H9 (cell line): Measurements from ENCODE around the gene COX6B2. TPM values are rescaled to one million over a fixed set of nuclear protein-coding genes. Genes with fewer than 3 reads are reported as not detected.

Experiments used
- DNase-seq: peaks from one replicate; pipeline ENCODE4 v3.0.0-alpha.2; 2017
- H2AFZ ChIP-seq: one replicate; pipeline ENCODE4 v1.6.1; 2013; ENCODE audit warnings: mild to moderate bottlenecking, low read length, control low read depth, moderate library complexity
- H2AK5ac ChIP-seq: 2 replicates; pipeline ENCODE4 v1.6.1; 2013; ENCODE audit warnings: low read length, control low read depth, mixed read lengths; ENCODE audit not compliant: insufficient read length
- H2BK120ac ChIP-seq: one replicate; pipeline ENCODE4 v1.6.1; 2013; ENCODE audit warnings: low read depth, mild to moderate bottlenecking, low read length, control low read depth, inconsistent platforms; ENCODE audit not compliant: poor library complexity, severe bottlenecking
- H2BK12ac ChIP-seq: 2 replicates; pipeline ENCODE4 v1.6.1; 2013; ENCODE audit warnings: low read length, control low read depth, mixed read lengths, low read depth; ENCODE audit not compliant: insufficient read length
- H2BK15ac ChIP-seq: 2 replicates; pipeline ENCODE4 v1.6.1; 2013; ENCODE audit warnings: low read depth, low read length, control low read depth
- H2BK20ac ChIP-seq: one replicate; pipeline ENCODE4 v1.6.1; 2013; ENCODE audit warnings: low read depth, mild to moderate bottlenecking, low read length, control low read depth, inconsistent platforms; ENCODE audit not compliant: poor library complexity, severe bottlenecking
- H2BK5ac ChIP-seq: 2 replicates; pipeline ENCODE4 v1.6.1; 2013; ENCODE audit warnings: low read length, control low read depth, mixed read lengths; ENCODE audit not compliant: insufficient read length
- H3K14ac ChIP-seq: 2 replicates; pipeline ENCODE4 v1.6.1; 2013; ENCODE audit warnings: low read length, control low read depth; ENCODE audit not compliant: insufficient read depth
- H3K18ac ChIP-seq: 2 replicates; pipeline ENCODE4 v1.6.1; 2013; ENCODE audit warnings: low read depth, mild to moderate bottlenecking, mixed read lengths, low read length, control low read depth; ENCODE audit not compliant: insufficient read length
- H3K23ac ChIP-seq: 2 replicates; pipeline ENCODE4 v1.6.1; 2013; ENCODE audit warnings: low read length, control low read depth, mixed read lengths, low read depth; ENCODE audit not compliant: insufficient read length
- H3K23me2 ChIP-seq: 2 replicates; pipeline ENCODE4 v1.6.1; 2013; ENCODE audit warnings: low read depth, mild to moderate bottlenecking, mixed read lengths, low read length, control low read depth; ENCODE audit not compliant: insufficient read length, poor library complexity, severe bottlenecking
- H3K27ac ChIP-seq: 2 replicates; pipeline ENCODE4 v1.5.1; 2013; ENCODE audit warnings: low read length, control low read depth, mixed read lengths, low read depth; ENCODE audit not compliant: insufficient read length
- H3K27me3 ChIP-seq: 2 replicates; pipeline ENCODE4 v1.6.1; 2013; ENCODE audit warnings: low read length, control low read depth, inconsistent platforms; ENCODE audit not compliant: insufficient read depth
- H3K4ac ChIP-seq: 2 replicates; pipeline ENCODE4 v1.6.1; 2013; ENCODE audit warnings: low read depth, mild to moderate bottlenecking, control low read depth, inconsistent platforms, low read length, moderate library complexity
- H3K4me1 ChIP-seq: 2 replicates; pipeline ENCODE4 v1.6.1; 2013; ENCODE audit warnings: low read length, control low read depth, inconsistent platforms; ENCODE audit not compliant: insufficient read depth
- H3K4me2 ChIP-seq: 2 replicates; pipeline ENCODE4 v1.6.1; 2013; ENCODE audit warnings: low read length, control low read depth, mixed read lengths; ENCODE audit not compliant: insufficient read length, insufficient read depth
- H3K56ac ChIP-seq: 2 replicates; pipeline ENCODE4 v1.6.1; 2013; ENCODE audit warnings: low read depth, mild to moderate bottlenecking, mixed read lengths, low read length, control low read depth; ENCODE audit not compliant: insufficient read length
- H3K79me1 ChIP-seq: 2 replicates; pipeline ENCODE4 v1.6.1; 2013; ENCODE audit warnings: low read depth, mild to moderate bottlenecking, moderate library complexity, low read length, control low read depth, inconsistent platforms; ENCODE audit not compliant: insufficient read depth, poor library complexity, severe bottlenecking
- H3K79me2 ChIP-seq: 2 replicates; pipeline ENCODE4 v1.6.1; 2013; ENCODE audit warnings: low read length, control low read depth, inconsistent platforms; ENCODE audit not compliant: insufficient read depth
- H3K9ac ChIP-seq: 2 replicates; pipeline ENCODE4 v1.6.1; 2013; ENCODE audit warnings: low read length, control low read depth, mixed read lengths; ENCODE audit not compliant: insufficient read length; ENCODE audit errors: extremely low read depth
- H3K9me3 ChIP-seq: one replicate; pipeline ENCODE4 v1.6.1; 2013; ENCODE audit warnings: low read depth, low read length, inconsistent platforms; ENCODE audit not compliant: control insufficient read depth
- H3T11ph ChIP-seq: one replicate; pipeline ENCODE4 v1.6.1; 2013; ENCODE audit warnings: mild to moderate bottlenecking, low read length, control low read depth, inconsistent platforms
- H4K20me1 ChIP-seq: one replicate; pipeline ENCODE4 v1.6.1; 2013; ENCODE audit not compliant: control insufficient read depth, insufficient read length, insufficient read depth
- H4K5ac ChIP-seq: 2 replicates; pipeline ENCODE4 v1.6.1; 2013; ENCODE audit warnings: low read depth, mild to moderate bottlenecking, mixed read lengths, low read length, control low read depth; ENCODE audit not compliant: insufficient read length
- H4K8ac ChIP-seq: replicated peaks from 2 replicates; pipeline ENCODE4 v1.6.1; 2013; ENCODE audit warnings: low read length, control low read depth, mixed read lengths, low read depth; ENCODE audit not compliant: insufficient read length
- H4K91ac ChIP-seq: 2 replicates; pipeline ENCODE4 v1.6.1; 2013; ENCODE audit warnings: low read depth, mild to moderate bottlenecking, moderate library complexity, mixed read lengths, low read length, control low read depth; ENCODE audit not compliant: insufficient read length
- H3K27ac Mint-ChIP-seq, 3 experiments: 2 replicates in 2 of 3; 3 replicates in 1 of 3; pipeline ENCODE4 v1.8.0; 2020 to 2021; ENCODE audit warnings: mixed read lengths in 3 of 3, mild to moderate bottlenecking in 1 of 3, moderate library complexity in 1 of 3
- H3K27me3 Mint-ChIP-seq: 2 replicates; pipeline ENCODE4 v1.8.0; 2021; ENCODE audit warnings: low read depth, mild to moderate bottlenecking, moderate library complexity, mixed read lengths
- H3K36me3 Mint-ChIP-seq, 3 experiments: 2 replicates in 2 of 3; 3 replicates in 1 of 3; pipeline ENCODE4 v1.8.0; 2020 to 2021; ENCODE audit warnings: low read depth in 3 of 3, mixed read lengths in 3 of 3; ENCODE audit not compliant: insufficient read depth in 1 of 3
- H3K4me1 Mint-ChIP-seq, 2 experiments: 2 replicates each; pipeline ENCODE4 v1.8.0; 2020; ENCODE audit warnings: mixed read lengths in 2 of 2
- H3K4me3 Mint-ChIP-seq, 2 experiments: 2 replicates in 1 of 2; 3 replicates in 1 of 2; pipeline ENCODE4 v1.8.0; 2020 to 2021; ENCODE audit warnings: mild to moderate bottlenecking in 2 of 2, mixed read lengths in 2 of 2, moderate library complexity in 1 of 2
- H3K9me3 Mint-ChIP-seq, 2 experiments: 2 replicates in 1 of 2; 3 replicates in 1 of 2; pipeline ENCODE4 v1.8.0; 2020; ENCODE audit warnings: mild to moderate bottlenecking in 2 of 2, mixed read lengths in 2 of 2, moderate library complexity in 1 of 2
- WGBS: extraction: QIAGEN DNeasy Blood & Tissue Kit; methylation state at CpG from one replicate; pipeline ENCODE4 v1.1.7; 2013; ENCODE audit warnings: missing lambda C conversion rate, low lambda C conversion rate, mixed read lengths; ENCODE audit not compliant: insufficient read length; ENCODE audit errors: extremely low coverage; 5-methylcytosine and 5-hydroxymethylcytosine counted together
- total RNA-seq: library from RNA; stranded (reverse); gene quantifications from 2 replicates; pipeline ENCODE4 v1.2.1, GENCODE V29; 2021
- TF ChIP-seq, protein P1 (sequence below): fragments of 200-600 bp; sonication (generic); conservative IDR thresholded peaks from 3 replicates; pipeline ENCODE4 v1.8.0; 2021; ENCODE audit warnings: antibody characterized with exemption, mild to moderate bottlenecking

The COX6B2 gene
- total RNA-seq, 1 experiment from 2014 or later: 4.0 TPM

- H3K4me1 Mint-ChIP-seq: peaks cover 21 to 41% of the 10 kb centered on the region in 2 experiments
- Histone ChIP-seq H3K27ac (no peak overlapping the region), H2BK5ac (no peak overlapping the region), H2BK15ac (no peak overlapping the region), H3K14ac (no peak overlapping the region), H4K91ac (no peak overlapping the region), H2AK5ac (no peak overlapping the region), H2BK120ac (no peak overlapping the region), H3K79me1 (no peaks in the 10 kb centered on the region), H3K23ac (no peak overlapping the region), H3K4ac (no peak overlapping the region), H3K79me2 (no peaks in the 10 kb centered on the region), H3K4me1 (no peaks in the 10 kb centered on the region; the same call in 1 of the 2 replicates), H3K27me3 (no peaks in the 10 kb centered on the region; the same call in 1 of the 2 replicates), H3K9me3 (no peaks in the 10 kb centered on the region), H3T11ph (no peak overlapping the region), H4K8ac (no peak overlapping the region), H2BK12ac (no peak overlapping the region), H3K4me2 (peak overlapping the region; percentile 74), H2BK20ac (no peak overlapping the region), H3K56ac (no peak overlapping the region), H4K20me1 (no peaks in the 10 kb centered on the region), H3K9ac (no peak overlapping the region), H2AFZ (no peak overlapping the region), H3K18ac (no peak overlapping the region), H4K5ac (no peak overlapping the region), H3K23me2 (peaks cover 17% of the 10 kb centered on the region)
- no peaks in the 10 kb centered on the region; a peak in 1 of 5 replicates for H3K9me3 Mint-ChIP-seq
- TF ChIP-seq, protein P1, sequence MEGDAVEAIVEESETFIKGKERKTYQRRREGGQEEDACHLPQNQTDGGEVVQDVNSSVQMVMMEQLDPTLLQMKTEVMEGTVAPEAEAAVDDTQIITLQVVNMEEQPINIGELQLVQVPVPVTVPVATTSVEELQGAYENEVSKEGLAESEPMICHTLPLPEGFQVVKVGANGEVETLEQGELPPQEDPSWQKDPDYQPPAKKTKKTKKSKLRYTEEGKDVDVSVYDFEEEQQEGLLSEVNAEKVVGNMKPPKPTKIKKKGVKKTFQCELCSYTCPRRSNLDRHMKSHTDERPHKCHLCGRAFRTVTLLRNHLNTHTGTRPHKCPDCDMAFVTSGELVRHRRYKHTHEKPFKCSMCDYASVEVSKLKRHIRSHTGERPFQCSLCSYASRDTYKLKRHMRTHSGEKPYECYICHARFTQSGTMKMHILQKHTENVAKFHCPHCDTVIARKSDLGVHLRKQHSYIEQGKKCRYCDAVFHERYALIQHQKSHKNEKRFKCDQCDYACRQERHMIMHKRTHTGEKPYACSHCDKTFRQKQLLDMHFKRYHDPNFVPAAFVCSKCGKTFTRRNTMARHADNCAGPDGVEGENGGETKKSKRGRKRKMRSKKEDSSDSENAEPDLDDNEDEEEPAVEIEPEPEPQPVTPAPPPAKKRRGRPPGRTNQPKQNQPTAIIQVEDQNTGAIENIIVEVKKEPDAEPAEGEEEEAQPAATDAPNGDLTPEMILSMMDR: no peak
- peaks cover 27 to 47% (median 43%) of the 10 kb centered on the region in 3 experiments; a peak in 6 of 7 replicates for H3K36me3 Mint-ChIP-seq
- WGBS: no CpG with 5 or more reads among the region's 50 CpGs
- H3K27ac Mint-ChIP-seq: peak overlapping the region in 2 of 3 experiments; percentile 62 to 85; a peak in 4 of 7 replicates
- H3K4me3 Mint-ChIP-seq: peak overlapping the region; percentile 54 to 72
- peaks cover 10% of the 10 kb centered on the region for H3K27me3 Mint-ChIP-seq
- DNase-seq: peak; percentile 32
Measured at GRCh38 chr19:55341595-55342531, 12.7 kb downstream of the COX6B2 start.
